Upper lobe of right lung (tissue), 1 donor: ENCODE results near the gene FAM83D. TPM values are rescaled to one million over a fixed set of nuclear protein-coding genes. Genes with fewer than 3 reads are reported as not detected.

Source experiments
- ATAC-seq: fragments of 200-7000 bp; cut with Tn5 transposase; one replicate; pipeline ENCODE4 v1.9.1; 2020; ENCODE audit warnings: mild to moderate bottlenecking, moderate library complexity
- DNase-seq: peaks from one replicate; pipeline ENCODE4 v3.0.0-alpha.2; 2020
- H3K27ac ChIP-seq: fragments of 200-600 bp; one replicate; pipeline ENCODE4 v1.8.0; 2022
- H3K27me3 ChIP-seq: fragments of 200-600 bp; one replicate; pipeline ENCODE4 v1.8.0; 2022; ENCODE audit warnings: mild to moderate bottlenecking
- H3K36me3 ChIP-seq: fragments of 200-600 bp; one replicate; pipeline ENCODE4 v1.8.0; 2022
- H3K4me1 ChIP-seq: fragments of 200-600 bp; one replicate; pipeline ENCODE4 v1.8.0; 2022
- H3K4me3 ChIP-seq: fragments of 200-600 bp; one replicate; pipeline ENCODE4 v1.8.0; 2022; ENCODE audit warnings: mild to moderate bottlenecking
- H3K9me3 ChIP-seq: fragments of 200-600 bp; one replicate; pipeline ENCODE4 v1.8.0; 2022
- intact Hi-C: fragments of 100-400 bp; cut with DNase I; formaldehyde crosslinking; loops from one replicate; pipeline ENCODE4 v1.11.0; 2022
- long read RNA-seq: library from polyadenylated mRNA; unstranded; transcript quantifications from one replicate; pipeline ENCODE4 v2.0.0, GENCODE V29; 2021
- total RNA-seq: library from RNA; stranded (reverse); fragmentation: NEBNext Ultra II Directional; extraction: Animal tissue kit (Norgen Biotek cat#: 25700); gene quantifications from one replicate; pipeline ENCODE4 v1.2.1, GENCODE V29; 2021
- TF ChIP-seq, protein P1 (sequence below): fragments of 200-600 bp; IDR thresholded peaks from one replicate; pipeline ENCODE4 v1.8.0; 2022; ENCODE audit warnings: antibody characterized with exemption
- donor health status: DM: no; HTN: yes; CAD: no; lungs with severe emphysema.

The FAM83D gene, protein sequence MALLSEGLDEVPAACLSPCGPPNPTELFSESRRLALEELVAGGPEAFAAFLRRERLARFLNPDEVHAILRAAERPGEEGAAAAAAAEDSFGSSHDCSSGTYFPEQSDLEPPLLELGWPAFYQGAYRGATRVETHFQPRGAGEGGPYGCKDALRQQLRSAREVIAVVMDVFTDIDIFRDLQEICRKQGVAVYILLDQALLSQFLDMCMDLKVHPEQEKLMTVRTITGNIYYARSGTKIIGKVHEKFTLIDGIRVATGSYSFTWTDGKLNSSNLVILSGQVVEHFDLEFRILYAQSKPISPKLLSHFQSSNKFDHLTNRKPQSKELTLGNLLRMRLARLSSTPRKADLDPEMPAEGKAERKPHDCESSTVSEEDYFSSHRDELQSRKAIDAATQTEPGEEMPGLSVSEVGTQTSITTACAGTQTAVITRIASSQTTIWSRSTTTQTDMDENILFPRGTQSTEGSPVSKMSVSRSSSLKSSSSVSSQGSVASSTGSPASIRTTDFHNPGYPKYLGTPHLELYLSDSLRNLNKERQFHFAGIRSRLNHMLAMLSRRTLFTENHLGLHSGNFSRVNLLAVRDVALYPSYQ
- 2.0 TPM for total RNA-seq
- long read RNA-seq, transcript FAM83D-201 (4 exons, 2,475 nt), result major isoform, 5 of 5 reads
- long read RNA-seq, partial matches to known transcripts, result 0 of 5 reads
- long read RNA-seq, other reads (novel, unspliced or antisense), result 0 of 5 reads

- H3K27ac ChIP-seq, result no peak within 1 kb of the TSS
- peak; percentile 96 for DNase-seq
- intact Hi-C loops, result loop anchor here (5.0 kb wide), 1 partner anchor 121 kb away; no protein-coding TSS in a partner anchor
These were observed at the start of gene FAM83D for GRCh38 chr20:38926142-38926933. Gene FAM83D, plus strand, starts transcription at chr20:38926417. Its CDS starts 26 bp downstream, at chr20:38926443.

GRCh38 chr20:38877483-38877882 is 48.7 kb upstream of the FAM83D start:
- no peak overlapping the region for H3K27ac ChIP-seq
- no peak overlapping the region for H3K4me3 ChIP-seq
- ATAC-seq (no peak), DNase-seq (no peak)
- no peaks in the 10 kb centered on the region for H3K27me3 ChIP-seq
- no peaks in the 10 kb centered on the region for H3K36me3 ChIP-seq
- TF ChIP-seq, protein P1, sequence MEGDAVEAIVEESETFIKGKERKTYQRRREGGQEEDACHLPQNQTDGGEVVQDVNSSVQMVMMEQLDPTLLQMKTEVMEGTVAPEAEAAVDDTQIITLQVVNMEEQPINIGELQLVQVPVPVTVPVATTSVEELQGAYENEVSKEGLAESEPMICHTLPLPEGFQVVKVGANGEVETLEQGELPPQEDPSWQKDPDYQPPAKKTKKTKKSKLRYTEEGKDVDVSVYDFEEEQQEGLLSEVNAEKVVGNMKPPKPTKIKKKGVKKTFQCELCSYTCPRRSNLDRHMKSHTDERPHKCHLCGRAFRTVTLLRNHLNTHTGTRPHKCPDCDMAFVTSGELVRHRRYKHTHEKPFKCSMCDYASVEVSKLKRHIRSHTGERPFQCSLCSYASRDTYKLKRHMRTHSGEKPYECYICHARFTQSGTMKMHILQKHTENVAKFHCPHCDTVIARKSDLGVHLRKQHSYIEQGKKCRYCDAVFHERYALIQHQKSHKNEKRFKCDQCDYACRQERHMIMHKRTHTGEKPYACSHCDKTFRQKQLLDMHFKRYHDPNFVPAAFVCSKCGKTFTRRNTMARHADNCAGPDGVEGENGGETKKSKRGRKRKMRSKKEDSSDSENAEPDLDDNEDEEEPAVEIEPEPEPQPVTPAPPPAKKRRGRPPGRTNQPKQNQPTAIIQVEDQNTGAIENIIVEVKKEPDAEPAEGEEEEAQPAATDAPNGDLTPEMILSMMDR, result no peak
- peaks cover 31% of the 10 kb centered on the region for H3K4me1 ChIP-seq
- H3K9me3 ChIP-seq, result no peaks in the 10 kb centered on the region
- intact Hi-C loops, result no loop called here

More at GRCh38 chr20:38926142-38926933, at the start of gene FAM83D:
- peaks cover 7% of the 10 kb centered on the region for H3K4me1 ChIP-seq
- no peaks in the 10 kb centered on the region for H3K36me3 ChIP-seq
- no peaks in the 10 kb centered on the region for H3K9me3 ChIP-seq
- peak within 1 kb of the TSS; percentile 70 for H3K4me3 ChIP-seq
- ATAC-seq, result peak; percentile 98
- peaks cover 3% of the 10 kb centered on the region for H3K27me3 ChIP-seq
- TF ChIP-seq, protein P1, result no peak

DNA sequence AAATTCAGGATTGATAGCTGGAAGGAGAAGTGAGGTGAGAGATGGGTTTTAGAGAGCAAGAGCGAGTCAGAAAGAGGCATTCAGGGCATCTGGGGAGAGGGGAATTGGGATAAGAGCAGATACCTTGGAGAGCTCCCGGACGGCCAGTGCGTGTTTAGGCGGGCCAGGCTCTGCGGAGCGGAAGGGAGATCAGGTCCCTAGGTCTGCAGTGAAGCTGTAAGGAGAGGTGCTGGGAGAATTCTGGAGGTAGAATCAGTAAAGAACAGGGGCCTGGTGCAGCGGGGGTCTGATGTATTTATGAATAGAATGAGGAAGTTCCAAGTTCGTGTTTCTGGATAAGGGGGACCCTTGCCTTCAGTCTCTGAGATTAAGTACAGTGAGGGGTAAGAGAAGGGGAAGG is 47.4 kb upstream of the FAM83D start:
- DNase-seq (no peak), ATAC-seq (no peak)
- Histone ChIP-seq H3K9me3 (no peaks in the 10 kb centered on the region), H3K27me3 (no peaks in the 10 kb centered on the region), H3K4me1 (peaks cover 37% of the 10 kb centered on the region), H3K4me3 (no peak overlapping the region), H3K27ac (no peak overlapping the region), H3K36me3 (no peaks in the 10 kb centered on the region)
- intact Hi-C loops, result no loop called here
- TF ChIP-seq, protein P1, result no peak

- Histone ChIP-seq H3K27me3 (no peaks in the 10 kb centered on the region), H3K4me3 (no peak overlapping the region), H3K36me3 (no peaks in the 10 kb centered on the region), H3K4me1 (peaks cover 21% of the 10 kb centered on the region), H3K27ac (no peak overlapping the region), H3K9me3 (no peaks in the 10 kb centered on the region)
- TF ChIP-seq, protein P1, result no peak
- no peak for ATAC-seq
- DNase-seq, result peak; percentile 23
- intact Hi-C loops, result no loop called here
These were observed 45.1 kb upstream of the FAM83D start for GRCh38 chr20:38880952-38881735.
